Ishikawa (cell line): Measurements from ENCODE around the gene NXN.

Experiments used
- CREB1 ChIP-seq: IDR thresholded peaks from 2 replicates; pipeline ENCODE4 v1.6.1; 2012; ENCODE audit warnings: low read depth
- FOXM1 ChIP-seq: IDR thresholded peaks from 2 replicates; pipeline ENCODE4 v1.6.1; 2012; ENCODE audit warnings: low read depth, borderline replicate concordance
- TAF1 ChIP-seq: IDR thresholded peaks from 2 replicates; pipeline ENCODE4 v1.6.1; 2012; ENCODE audit warnings: low read depth, mild to moderate bottlenecking
- USF1 ChIP-seq: IDR thresholded peaks from 2 replicates; pipeline ENCODE4 v1.6.1; 2012
- ZBTB7A ChIP-seq: IDR thresholded peaks from 2 replicates; pipeline ENCODE4 v1.6.1; 2012; ENCODE audit warnings: low read depth

GRCh38 chr17:869567-870525, 109.7 kb downstream of the NXN start:
- no peak for TF ChIP-seq FOXM1
- no peak for TF ChIP-seq ZBTB7A
- TF ChIP-seq TAF1 = no peak
- no peak for TF ChIP-seq CREB1
- peak; percentile 41; the same call in 1 of the 2 replicates for TF ChIP-seq USF1
